ENCODE data around the gene PPP1CB. TPM values are rescaled to one million over a fixed set of nuclear protein-coding genes. Genes with fewer than 3 reads are reported as not detected.

Gene PPP1CB
- total RNA-seq, result 100 to 1,000 TPM; 229 to 232 TPM

- H3K36me3 Mint-ChIP-seq, result peaks cover 24% of the 10 kb centered on the region
- H3K4me1 Mint-ChIP-seq, result peaks cover 49% of the 10 kb centered on the region
- DNase-seq, result peak; percentile 97
- no peaks in the 10 kb centered on the region for H3K27me3 Mint-ChIP-seq
- H3K4me3 Mint-ChIP-seq, result peak within 1 kb of the TSS; percentile 86
- peak within 1 kb of the TSS; percentile 98 for H3K27ac Mint-ChIP-seq
- H3K9me3 Mint-ChIP-seq, result no peaks in the 10 kb centered on the region
Observed at GRCh38 chr2:28751252-28751955, at the start of gene PPP1CB. Gene PPP1CB (plus strand): TSS chr2:28751830. CDS start chr2:28752125, 295 bp downstream.

GRCh38 chr2:28702415-28702861, 49.2 kb upstream of the PPP1CB start:
- Mint-ChIP-seq H3K9me3 (peaks cover 12% of the 10 kb centered on the region), H3K27ac (no peak overlapping the region), H3K4me3 (no peak overlapping the region), H3K27me3 (no peaks in the 10 kb centered on the region), H3K36me3 (no peaks in the 10 kb centered on the region), H3K4me1 (peaks cover 2% of the 10 kb centered on the region)
- no peak for DNase-seq

GRCh38 chr2:28702878-28703277, 48.8 kb upstream of the PPP1CB start:
- Mint-ChIP-seq H3K27ac (no peak overlapping the region), H3K4me1 (peaks cover 2% of the 10 kb centered on the region), H3K36me3 (no peaks in the 10 kb centered on the region), H3K9me3 (peaks cover 12% of the 10 kb centered on the region), H3K27me3 (no peaks in the 10 kb centered on the region), H3K4me3 (no peak overlapping the region)
- no peak for DNase-seq

GRCh38 chr2:28704621-28705020, 47.0 kb upstream of the PPP1CB start:
- no peaks in the 10 kb centered on the region for H3K27me3 Mint-ChIP-seq
- H3K4me1 Mint-ChIP-seq, result peaks cover 2% of the 10 kb centered on the region
- H3K4me3 Mint-ChIP-seq, result no peak overlapping the region
- DNase-seq, result no peak
- H3K27ac Mint-ChIP-seq, result no peak overlapping the region
- peaks cover 12% of the 10 kb centered on the region for H3K9me3 Mint-ChIP-seq
- H3K36me3 Mint-ChIP-seq, result no peaks in the 10 kb centered on the region

- no peak overlapping the region for H3K27ac Mint-ChIP-seq
- no peak overlapping the region for H3K4me3 Mint-ChIP-seq
Observed at GRCh38 chr2:28705751-28706440, 45.7 kb upstream of the PPP1CB start.

GRCh38 chr2:28707592-28707991, 44.0 kb upstream of the PPP1CB start:
- H3K4me1 Mint-ChIP-seq, result peaks cover 8% of the 10 kb centered on the region
- no peak overlapping the region for H3K4me3 Mint-ChIP-seq
- no peaks in the 10 kb centered on the region for H3K27me3 Mint-ChIP-seq
- H3K9me3 Mint-ChIP-seq, result peaks cover 12% of the 10 kb centered on the region
- no peaks in the 10 kb centered on the region for H3K36me3 Mint-ChIP-seq
- no peak for DNase-seq
- H3K27ac Mint-ChIP-seq, result no peak overlapping the region

More at GRCh38 chr2:28705751-28706440, 45.7 kb upstream of the PPP1CB start:
- no peaks in the 10 kb centered on the region for H3K36me3 Mint-ChIP-seq
- H3K4me1 Mint-ChIP-seq, result peaks cover 2% of the 10 kb centered on the region
- H3K9me3 Mint-ChIP-seq, result peaks cover 12% of the 10 kb centered on the region
- H3K27me3 Mint-ChIP-seq, result no peaks in the 10 kb centered on the region
- DNase-seq, result no peak

- Mint-ChIP-seq H3K4me1 (peaks cover 16% of the 10 kb centered on the region), H3K36me3 (no peaks in the 10 kb centered on the region), H3K4me3 (no peak overlapping the region), H3K27ac (no peak overlapping the region), H3K27me3 (no peaks in the 10 kb centered on the region), H3K9me3 (peaks cover 13% of the 10 kb centered on the region)
- DNase-seq, result no peak
Observed at GRCh38 chr2:28709101-28709500, 42.5 kb upstream of the PPP1CB start.

GRCh38 chr2:28710545-28710944, 41.1 kb upstream of the PPP1CB start:
- Mint-ChIP-seq H3K4me3 (no peak overlapping the region), H3K27me3 (no peaks in the 10 kb centered on the region), H3K9me3 (peaks cover 6% of the 10 kb centered on the region), H3K27ac (no peak overlapping the region), H3K4me1 (peaks cover 15% of the 10 kb centered on the region), H3K36me3 (no peaks in the 10 kb centered on the region)
- DNase-seq, result no peak

GRCh38 chr2:28713577-28714298, 37.9 kb upstream of the PPP1CB start:
- DNase-seq, result no peak
- peak overlapping the region; percentile 91 for H3K27ac Mint-ChIP-seq

GRCh38 chr2:28716265-28716865, 35.3 kb upstream of the PPP1CB start:
- no peaks in the 10 kb centered on the region for H3K36me3 Mint-ChIP-seq
- H3K9me3 Mint-ChIP-seq, result peaks cover 1% of the 10 kb centered on the region
- no peak for DNase-seq
- H3K27ac Mint-ChIP-seq, result no peak overlapping the region
- H3K27me3 Mint-ChIP-seq, result peaks cover 3% of the 10 kb centered on the region
- peaks cover 26% of the 10 kb centered on the region for H3K4me1 Mint-ChIP-seq
- H3K4me3 Mint-ChIP-seq, result no peak overlapping the region

More at GRCh38 chr2:28713577-28714298, 37.9 kb upstream of the PPP1CB start:
- peaks cover 3% of the 10 kb centered on the region for H3K27me3 Mint-ChIP-seq
- no peaks in the 10 kb centered on the region for H3K36me3 Mint-ChIP-seq
- H3K4me3 Mint-ChIP-seq, result no peak overlapping the region
- H3K4me1 Mint-ChIP-seq, result peaks cover 28% of the 10 kb centered on the region
- H3K9me3 Mint-ChIP-seq, result peaks cover 1% of the 10 kb centered on the region

- Mint-ChIP-seq H3K27ac (no peak overlapping the region), H3K36me3 (no peaks in the 10 kb centered on the region), H3K4me1 (peaks cover 22% of the 10 kb centered on the region), H3K27me3 (peaks cover 3% of the 10 kb centered on the region), H3K9me3 (peaks cover 1% of the 10 kb centered on the region), H3K4me3 (no peak overlapping the region)
- no peak for DNase-seq
Observed at GRCh38 chr2:28717339-28717758, 34.3 kb upstream of the PPP1CB start.

GRCh38 chr2:28720345-28720744, 31.3 kb upstream of the PPP1CB start:
- H3K27ac Mint-ChIP-seq, result no peak overlapping the region
- peaks cover 3% of the 10 kb centered on the region for H3K27me3 Mint-ChIP-seq
- H3K9me3 Mint-ChIP-seq, result no peaks in the 10 kb centered on the region
- peaks cover 16% of the 10 kb centered on the region for H3K4me1 Mint-ChIP-seq
- no peak for DNase-seq
- no peaks in the 10 kb centered on the region for H3K36me3 Mint-ChIP-seq
- no peak overlapping the region for H3K4me3 Mint-ChIP-seq

GRCh38 chr2:28721601-28722191, 29.9 kb upstream of the PPP1CB start:
- DNase-seq, result no peak
- H3K9me3 Mint-ChIP-seq, result no peaks in the 10 kb centered on the region
- H3K27ac Mint-ChIP-seq, result no peak overlapping the region
- no peak overlapping the region for H3K4me3 Mint-ChIP-seq
- peaks cover 3% of the 10 kb centered on the region for H3K27me3 Mint-ChIP-seq
- no peaks in the 10 kb centered on the region for H3K36me3 Mint-ChIP-seq
- H3K4me1 Mint-ChIP-seq, result peaks cover 8% of the 10 kb centered on the region

- Mint-ChIP-seq H3K36me3 (no peaks in the 10 kb centered on the region), H3K27ac (no peak overlapping the region), H3K4me1 (peaks cover 3% of the 10 kb centered on the region), H3K4me3 (no peak overlapping the region), H3K27me3 (no peaks in the 10 kb centered on the region), H3K9me3 (no peaks in the 10 kb centered on the region)
- no peak for DNase-seq
Observed at GRCh38 chr2:28725021-28725711, 26.5 kb upstream of the PPP1CB start.
